GM12875 (cell line): ENCODE results near the gene KLHDC10.

Experiments
- H3K4me3 ChIP-seq: one replicate; pipeline ENCODE4 v1.5.1; 2011; ENCODE audit warnings: low read depth, low read length, control low read depth
- TF ChIP-seq, protein P1 (sequence below): IDR thresholded peaks from 2 replicates; pipeline ENCODE4 v1.5.1; 2011; ENCODE audit warnings: low read depth, mild to moderate bottlenecking, control low read depth, inconsistent platforms, low read length, moderate library complexity, borderline replicate concordance; ENCODE audit not compliant: insufficient read depth

The KLHDC10 gene

DNA sequence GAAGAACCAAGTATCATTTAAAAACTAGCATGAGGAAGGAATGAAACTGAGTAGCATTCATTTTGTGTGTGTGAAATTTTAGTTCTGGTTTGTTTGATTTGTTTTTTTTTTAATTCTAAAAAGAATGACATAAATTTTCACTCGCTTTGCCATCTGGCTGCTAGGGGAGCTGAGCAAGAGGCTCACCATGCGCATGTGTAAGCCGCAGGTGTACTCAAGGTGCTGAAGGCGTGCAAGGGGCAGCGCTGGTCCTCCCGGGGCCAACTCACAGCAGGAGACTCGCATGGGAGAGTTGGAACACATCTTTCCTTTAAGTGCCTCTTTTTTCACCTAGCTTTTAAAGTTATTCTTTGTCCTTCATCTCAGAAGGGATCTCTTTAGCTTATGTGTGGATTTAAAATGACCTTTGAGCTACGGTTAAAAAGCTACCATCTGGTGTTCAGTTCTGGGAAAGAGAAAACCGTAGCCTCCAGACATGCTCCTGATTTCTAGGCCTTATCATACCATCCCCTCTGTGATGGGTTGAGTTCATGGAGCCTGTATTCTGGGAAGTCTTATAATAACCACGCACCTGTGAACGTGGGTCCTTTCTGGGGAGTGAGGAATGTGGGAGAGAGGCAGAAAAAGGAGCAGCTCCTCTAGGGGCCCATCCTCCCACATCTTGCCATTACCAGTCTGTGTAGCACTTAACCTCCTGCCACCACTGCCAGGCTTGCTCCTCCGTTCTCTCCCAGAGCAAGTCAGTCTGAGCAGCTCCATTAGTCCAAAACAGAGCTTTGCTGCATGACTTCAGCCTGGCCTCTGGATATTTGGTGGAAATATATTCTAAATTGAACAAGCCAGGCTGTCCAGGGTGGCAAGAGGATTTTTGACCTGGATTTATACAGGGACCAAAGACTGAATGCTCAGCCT lies 61.9 kb downstream of the KLHDC10 start:
- TF ChIP-seq, protein P1, sequence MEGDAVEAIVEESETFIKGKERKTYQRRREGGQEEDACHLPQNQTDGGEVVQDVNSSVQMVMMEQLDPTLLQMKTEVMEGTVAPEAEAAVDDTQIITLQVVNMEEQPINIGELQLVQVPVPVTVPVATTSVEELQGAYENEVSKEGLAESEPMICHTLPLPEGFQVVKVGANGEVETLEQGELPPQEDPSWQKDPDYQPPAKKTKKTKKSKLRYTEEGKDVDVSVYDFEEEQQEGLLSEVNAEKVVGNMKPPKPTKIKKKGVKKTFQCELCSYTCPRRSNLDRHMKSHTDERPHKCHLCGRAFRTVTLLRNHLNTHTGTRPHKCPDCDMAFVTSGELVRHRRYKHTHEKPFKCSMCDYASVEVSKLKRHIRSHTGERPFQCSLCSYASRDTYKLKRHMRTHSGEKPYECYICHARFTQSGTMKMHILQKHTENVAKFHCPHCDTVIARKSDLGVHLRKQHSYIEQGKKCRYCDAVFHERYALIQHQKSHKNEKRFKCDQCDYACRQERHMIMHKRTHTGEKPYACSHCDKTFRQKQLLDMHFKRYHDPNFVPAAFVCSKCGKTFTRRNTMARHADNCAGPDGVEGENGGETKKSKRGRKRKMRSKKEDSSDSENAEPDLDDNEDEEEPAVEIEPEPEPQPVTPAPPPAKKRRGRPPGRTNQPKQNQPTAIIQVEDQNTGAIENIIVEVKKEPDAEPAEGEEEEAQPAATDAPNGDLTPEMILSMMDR = no peak
- no peak overlapping the region for H3K4me3 ChIP-seq

DNA sequence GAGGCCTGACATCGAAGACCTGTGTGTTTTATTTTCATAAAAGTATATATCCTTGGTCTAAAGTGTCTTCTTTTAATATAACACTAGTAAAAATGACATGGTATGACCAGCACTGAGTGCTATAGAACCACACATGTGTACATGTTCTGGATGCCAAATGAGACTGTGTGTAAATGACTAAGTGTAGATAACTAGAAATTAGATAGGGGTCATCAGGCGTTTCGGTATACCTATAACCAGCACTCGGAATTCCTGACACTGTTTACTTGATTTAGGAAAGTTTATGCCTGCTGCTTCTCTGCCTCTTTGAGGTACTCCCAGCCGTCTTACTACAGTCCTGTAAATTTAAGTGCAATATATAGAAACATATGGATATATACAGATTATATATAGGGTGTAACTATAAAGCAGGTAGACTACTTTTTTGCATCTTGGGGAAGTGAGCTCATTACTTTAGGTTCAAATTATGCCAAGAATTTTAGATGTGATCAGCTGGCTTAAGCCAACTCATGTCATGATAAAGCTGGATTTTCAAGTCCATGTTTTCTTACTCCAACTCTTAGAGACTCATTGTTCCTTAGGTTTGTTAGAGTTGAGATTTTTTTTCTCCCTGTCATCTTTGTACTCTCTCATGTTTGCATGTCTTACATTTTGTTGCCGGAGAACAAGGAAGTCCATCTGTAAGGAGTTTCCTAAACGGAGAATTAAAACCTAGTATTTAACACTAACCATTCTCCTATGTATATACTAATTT lies 62.9 kb downstream of the KLHDC10 start:
- TF ChIP-seq, protein P1 = no peak
- H3K4me3 ChIP-seq = no peak overlapping the region

DNA sequence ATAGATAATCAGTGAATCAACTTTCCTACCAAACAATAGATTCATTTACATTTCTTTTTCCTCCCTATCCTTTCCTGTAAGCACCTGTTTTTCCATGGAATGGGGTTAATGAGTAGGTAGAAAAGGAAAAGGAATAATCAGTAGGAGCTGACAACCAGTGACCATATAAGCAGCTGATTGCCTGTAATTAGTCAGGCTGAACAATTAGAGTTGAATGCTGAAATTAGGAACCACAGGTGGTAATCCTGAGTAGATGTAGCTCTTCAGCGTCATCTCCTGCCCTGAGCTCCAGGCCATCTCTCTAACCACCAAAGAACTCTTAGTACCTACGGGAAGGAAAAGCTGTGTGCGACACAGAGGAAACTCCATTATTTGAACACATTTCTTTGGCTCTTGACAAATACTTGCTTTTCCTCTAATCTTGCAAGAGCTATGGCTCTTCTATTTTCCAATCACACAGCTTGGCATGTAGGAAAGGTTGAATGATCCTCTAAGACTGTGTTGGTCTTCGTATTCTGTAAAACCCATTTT lies 63.8 kb downstream of the KLHDC10 start:
- TF ChIP-seq, protein P1 = no peak

DNA sequence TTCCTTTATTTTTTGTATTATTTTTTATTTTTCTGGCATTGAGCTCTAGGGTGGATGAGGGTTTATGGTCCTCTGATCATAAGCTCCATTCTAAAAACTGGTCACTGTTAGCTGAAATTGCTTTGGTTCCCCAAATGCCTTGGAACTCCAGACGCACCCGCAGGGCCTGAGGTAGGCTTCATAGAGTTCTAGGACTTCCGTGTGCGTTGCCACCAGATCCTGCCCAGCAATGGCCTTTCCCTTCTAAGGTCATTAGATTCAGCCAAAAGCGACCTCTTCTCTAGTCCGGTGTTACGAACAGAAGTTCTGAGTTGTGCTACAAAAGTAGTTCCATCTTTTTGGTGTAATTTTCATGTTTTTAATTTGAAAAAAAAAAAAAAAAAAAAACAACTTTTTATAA lies 64.4 kb downstream of the KLHDC10 start:
- TF ChIP-seq, protein P1 = no peak
- no peak overlapping the region for H3K4me3 ChIP-seq

More for the DNA sequence above, 63.8 kb downstream of the KLHDC10 start:
- no peak overlapping the region for H3K4me3 ChIP-seq

DNA sequence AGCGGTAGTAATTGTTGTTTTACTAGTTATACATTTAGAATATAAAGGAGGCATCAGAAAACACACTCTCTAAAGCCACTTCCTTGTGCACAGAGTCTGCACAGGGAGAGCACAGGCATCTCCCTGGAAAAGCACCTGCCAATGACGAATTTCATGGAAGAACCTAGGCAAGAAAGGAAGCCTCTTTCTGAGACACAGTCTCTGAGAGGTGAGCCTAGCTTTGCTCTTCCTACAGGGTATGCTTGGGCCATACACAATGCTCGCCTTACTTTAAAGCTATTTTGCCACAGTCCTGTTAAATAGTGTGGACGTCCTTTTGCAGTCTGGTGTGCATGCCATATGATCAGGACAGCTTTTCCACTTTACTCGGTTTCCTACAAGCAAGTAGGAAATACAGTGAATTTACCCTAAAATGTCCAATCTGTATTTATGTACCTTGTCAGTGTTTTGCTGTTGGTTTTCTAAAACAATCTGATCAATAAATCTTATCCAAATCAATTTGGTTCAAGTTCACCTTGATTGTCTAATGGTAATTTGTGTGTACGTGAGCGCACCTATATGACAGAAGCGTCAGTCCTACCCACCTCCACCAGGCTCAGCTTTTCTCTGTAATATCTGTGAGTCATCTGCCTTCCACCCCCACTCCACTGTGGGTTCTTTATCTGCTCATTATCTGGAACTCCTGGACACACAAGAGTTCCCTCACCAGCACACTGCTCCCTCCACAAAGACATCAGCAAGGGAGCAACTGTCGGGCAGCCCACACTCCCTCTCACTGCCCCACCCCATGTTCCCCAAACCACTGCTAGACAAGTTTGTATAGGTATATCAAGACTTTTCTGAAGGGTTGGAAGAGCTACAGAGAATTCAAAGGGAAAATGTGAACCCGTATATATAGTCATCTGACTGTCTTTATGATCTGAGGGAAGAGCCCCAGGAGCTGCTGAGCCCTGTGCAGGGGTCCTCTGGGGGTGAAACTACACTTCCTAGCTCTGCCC lies 65.2 kb downstream of the KLHDC10 start:
- H3K4me3 ChIP-seq = no peak overlapping the region
- TF ChIP-seq, protein P1 = no peak

DNA sequence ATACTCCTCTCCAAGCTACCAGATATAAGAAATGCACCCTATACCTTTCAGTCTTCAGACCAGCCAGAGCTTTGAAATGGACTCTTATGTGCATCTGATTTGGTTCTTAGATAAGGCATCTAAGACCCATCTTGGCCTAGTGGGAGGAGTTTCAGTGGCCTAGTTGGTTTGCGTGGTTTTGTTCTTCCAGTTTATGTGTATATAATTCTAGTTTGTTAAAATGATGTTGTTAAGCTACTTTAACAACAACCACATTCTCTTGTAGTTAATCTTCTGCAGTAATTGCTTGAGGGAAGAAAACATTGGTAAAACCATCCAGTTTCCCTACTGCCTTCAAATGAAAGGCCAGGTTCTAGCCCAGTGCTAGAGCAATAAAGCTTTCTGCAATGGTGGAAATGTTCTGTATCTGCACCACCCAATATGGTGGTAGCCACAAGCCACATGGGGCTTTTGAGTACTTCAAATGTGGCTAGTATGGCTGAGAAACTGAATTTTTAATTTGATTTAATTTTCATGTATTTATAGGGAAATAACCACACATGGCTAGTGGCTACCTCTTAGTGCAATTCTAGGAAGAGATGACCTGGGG lies 66.3 kb downstream of the KLHDC10 start:
- H3K4me3 ChIP-seq = no peak overlapping the region
- TF ChIP-seq, protein P1 = no peak
